ENCODE measurements around the gene PPP1R16B. TPM values are rescaled to one million over a fixed set of nuclear protein-coding genes. Genes with fewer than 3 reads are reported as not detected.
A peak's percentile ranks its signal among the peaks of the same experiment; 100 is the strongest.
"Not testable (repeated sequence)": the region's sequence is repeated elsewhere in the genome, so short reads cannot be mapped to it uniquely, and the experiment has no call there.

Gene PPP1R16B
- total and polyA plus RNA-seq, 11 donors: 1.9 to 12.2 (median 6.9) TPM

GRCh38 chr20:38957915-38958485, 152.5 kb downstream of the PPP1R16B start:
- Histone ChIP-seq H3K4me1 (peaks cover 0 to 13% (median 8%) of the 10 kb centered on the region in 12 donors), H3K27me3 (no peaks in the 10 kb centered on the region), H3K27ac (no peak overlapping the region), H3K4me3 (no peak overlapping the region), H3K9me3 (no peaks in the 10 kb centered on the region), H3K36me3 (no peaks in the 10 kb centered on the region)
- WGBS, 4 donors: 86 to 95% (median 92%) methylated on average over 8 of the region's 8 CpGs
- intact Hi-C loops (cut with DNase I): no loop called here
- TF ChIP-seq POLR2A (IDR thresholded peaks at IDR 0.05) (no peak), CTCF (IDR thresholded peaks at IDR 0.05) (no peak)
- ATAC-seq: no peak
- DNase-seq: no peak

- H3K9me3 ChIP-seq, H3K27me3 ChIP-seq, ATAC-seq, H3K4me3 ChIP-seq, H3K27ac ChIP-seq, H3K36me3 ChIP-seq, DNase-seq: not testable (repeated sequence)
- WGBS, 4 donors: 89 to 96% (median 91%) methylated on average over 9 of the region's 9 CpGs
- intact Hi-C loops (cut with DNase I): loop anchor here in 3 of 10 donors (5.0 kb wide), 1 partner anchor 33 kb away; the partner anchor contains the start of gene FAM83D (in 3 of the 3)
- H3K4me1 ChIP-seq: peaks cover 0 to 25% (median 15%) of the 10 kb centered on the region in 12 donors
These were observed 154.7 kb downstream of the PPP1R16B start for GRCh38 chr20:38960187-38960687.

GRCh38 chr20:38961530-38962043, 156.1 kb downstream of the PPP1R16B start:
- DNase-seq (no peak), ATAC-seq (no peak)
- Histone ChIP-seq H3K9me3 (no peaks in the 10 kb centered on the region), H3K4me3 (peak overlapping the region; percentile 76 to 100 (median 90)), H3K36me3 (peaks cover 0 to 9% (median 0%) of the 10 kb centered on the region in 9 donors), H3K27me3 (no peaks in the 10 kb centered on the region), H3K27ac (peak overlapping the region in 11 of 12 donors; percentile 44 to 97 (median 94)), H3K4me1 (peaks cover 0 to 25% (median 16%) of the 10 kb centered on the region in 12 donors)
- no peak for TF ChIP-seq POLR2A (IDR thresholded peaks at IDR 0.05)
- intact Hi-C loops (cut with DNase I): loop anchor here in 5 of 10 donors (1.0 to 5.0 kb wide), 3 partner anchors 34 to 37 kb away; partner anchors contain the start of gene FAM83D (in 4 of the 5)
- 8 to 12% (median 11%) methylated on average over 12 to 16 of the region's 16 CpGs for WGBS, 4 donors

GRCh38 chr20:38962044-38962927, 156.8 kb downstream of the PPP1R16B start, which contains the start of gene DHX35:
TSS of gene DHX35 (plus strand) at chr20:38962344. CDS start at chr20:38962368, 24 bp downstream.
- H3K9me3 ChIP-seq: no peaks in the 10 kb centered on the region
- peaks cover 0 to 25% (median 16%) of the 10 kb centered on the region in 12 donors for H3K4me1 ChIP-seq
- ATAC-seq (peak; percentile 100), DNase-seq (peak; percentile 98 to 99 (median 99))
- H3K27ac ChIP-seq: peak within 1 kb of the TSS; percentile 85 to 97 (median 94)
- TF ChIP-seq CTCF (IDR thresholded peaks at IDR 0.05): peak in 10 of 12 donors; percentile 16 to 64 (median 35)
- TF ChIP-seq POLR2A (IDR thresholded peaks at IDR 0.05): peak in 1 of 2 donors; percentile 49
- intact Hi-C loops (cut with DNase I): loop anchor here in 5 of 10 donors (1.0 to 5.0 kb wide), 3 partner anchors 35 to 37 kb away; partner anchors contain the start of gene FAM83D (in 4 of the 5)
- peaks cover 0 to 9% (median 0%) of the 10 kb centered on the region in 9 donors for H3K36me3 ChIP-seq
- no peaks in the 10 kb centered on the region for H3K27me3 ChIP-seq
- H3K4me3 ChIP-seq: peak within 1 kb of the TSS; percentile 76 to 100 (median 90)
- 0 to 2% (median 1%) methylated on average over 22 to 70 of the region's 70 CpGs for WGBS, 4 donors

Measured in heart left ventricle (tissue), 16 donors.